GM12878 (cell line): ENCODE data around the gene NRDE2. TPM values are rescaled to one million over a fixed set of nuclear protein-coding genes. Genes with fewer than 3 reads are reported as not detected.

Source experiments
- ATAC-seq: fragments of 200-7000 bp; cut with Tn5 transposase; 3 replicates; pipeline ENCODE4 v1.9.1; 2020; ENCODE audit warnings: mild to moderate bottlenecking, moderate library complexity
- BruUV-seq: library from RNA; stranded (reverse); fragments of 400-500 nt; replicated peaks from 2 replicates; lab custom pipeline; 2021; lab: Mats Ljungman, UMichigan
- CTCF ChIA-PET: fragments of 300-600 bp; sonication (Branson Sonifier 250); formaldehyde crosslinking; extraction: SDS; loops from one replicate; lab custom pipeline; 2021; ENCODE audit warnings: inconsistent platforms; lab: Yijun Ruan, JAX
- POLR2A ChIA-PET: fragments of 350-600 bp; formaldehyde crosslinking; extraction: SDS; loops from one replicate; lab custom pipeline; 2021; ENCODE audit warnings: inconsistent platforms; lab: Charles Lee
- RAD21 ChIA-PET: fragments of 300-600 bp; sonication (Branson Sonifier 250); formaldehyde crosslinking; loops from one replicate; lab custom pipeline; 2023; ENCODE audit warnings: antibody characterized with exemption; ENCODE audit not compliant: unreplicated experiment; lab: Charles Lee
- SMC1A ChIA-PET: fragments of 300-600 bp; sonication (Branson Sonifier 250); formaldehyde crosslinking; loops from one replicate; lab custom pipeline; 2023; ENCODE audit not compliant: unreplicated experiment, uncharacterized antibody; lab: Charles Lee
- DNase-seq: peaks from one replicate; pipeline ENCODE4 v3.0.0-alpha.2; 2011; ENCODE audit warnings: low read depth, low spot score
- FAIRE-seq: peaks from 3 replicates; lab custom pipeline; 2011; peaks lifted over from hg19 to GRCh38; lab: Jason Lieb, UNC
- H2AFZ ChIP-seq: 2 replicates; pipeline ENCODE4 v1.6.0; 2011; ENCODE audit warnings: low read depth, low read length, control low read depth; ENCODE audit not compliant: control insufficient read depth
- H3K27ac ChIP-seq: 2 replicates; pipeline ENCODE4 v1.5.1; 2011; ENCODE audit warnings: control low read depth; ENCODE audit not compliant: control insufficient read depth, insufficient read depth
- H3K27me3 ChIP-seq, 2 experiments: replicated peaks in 1 of 2; 2 replicates each; pipeline versions ENCODE4 v1.6.0 to v1.6.1; 2011; ENCODE audit warnings: low read length in 1 of 2; ENCODE audit not compliant: control insufficient read depth in 2 of 2, insufficient read depth in 2 of 2
- H3K36me3 ChIP-seq, 2 experiments: 2 replicates each; pipeline ENCODE4 v1.5.1; 2011; ENCODE audit warnings: low read length in 1 of 2; ENCODE audit not compliant: control insufficient read depth in 2 of 2, insufficient read depth in 2 of 2
- H3K4me1 ChIP-seq: 2 replicates; pipeline ENCODE4 v1.6.1; 2011; ENCODE audit warnings: mild to moderate bottlenecking, low read length, moderate library complexity, mixed read lengths; ENCODE audit not compliant: control insufficient read depth, insufficient read depth
- H3K4me2 ChIP-seq: 2 replicates; pipeline ENCODE4 v1.6.0; 2011; ENCODE audit warnings: control low read depth; ENCODE audit not compliant: control insufficient read depth, insufficient read depth
- H3K4me3 ChIP-seq: fragments of 200-600 bp; sonication (generic); 2 replicates; pipeline ENCODE4 v1.5.1; 2016
- H3K79me2 ChIP-seq: 2 replicates; pipeline ENCODE4 v1.6.0; 2011; ENCODE audit warnings: low read length; ENCODE audit not compliant: control insufficient read depth, insufficient read depth
- H3K9ac ChIP-seq: 2 replicates; pipeline ENCODE4 v1.8.0; 2011; ENCODE audit warnings: low read length, control low read depth, mixed read lengths; ENCODE audit not compliant: control insufficient read depth, insufficient read depth
- H3K9me3 ChIP-seq: replicated peaks from 3 replicates; pipeline ENCODE4 v1.5.1; 2011; ENCODE audit warnings: mild to moderate bottlenecking, low read length; ENCODE audit not compliant: control insufficient read depth, insufficient read depth
- H4K20me1 ChIP-seq: 2 replicates; pipeline ENCODE4 v1.6.0; 2011; ENCODE audit not compliant: control insufficient read depth, insufficient read depth
- BMI1 ChIP-seq: fragments of 450-650 bp; IDR thresholded peaks from 2 replicates; pipeline ENCODE4 v1.6.1; 2016; ENCODE audit warnings: mild to moderate bottlenecking, moderate library complexity, borderline replicate concordance
- BRCA1 ChIP-seq: IDR thresholded peaks from 2 replicates; pipeline ENCODE4 v1.6.1; 2011; ENCODE audit warnings: low read depth, low read length, improper control_type of control experiment
- EED ChIP-seq: sonication (generic); IDR thresholded peaks from 2 replicates; pipeline ENCODE4 v1.6.1; 2016; ENCODE audit warnings: antibody characterized with exemption, low read depth
- FOS ChIP-seq: IDR thresholded peaks from 3 replicates; pipeline ENCODE4 v1.6.1; 2011; ENCODE audit warnings: borderline replicate concordance; ENCODE audit not compliant: insufficient read length; ENCODE audit errors: extremely low read depth
- MYC ChIP-seq: IDR thresholded peaks from 2 replicates; pipeline ENCODE4 v1.6.1; 2011; ENCODE audit warnings: mild to moderate bottlenecking, low read length, moderate library complexity, inconsistent platforms; ENCODE audit not compliant: insufficient read depth, insufficient replicate concordance, insufficient read length, severe bottlenecking
- NR2F1 ChIP-seq: fragments of 450-650 bp; conservative IDR thresholded peaks from 2 replicates; pipeline ENCODE4 v1.6.1; 2017; ENCODE audit warnings: mild to moderate bottlenecking
- POLR2AphosphoS5 ChIP-seq: IDR thresholded peaks from 2 replicates; pipeline ENCODE4 v1.6.1; 2011; ENCODE audit warnings: mild to moderate bottlenecking, low read length, inconsistent platforms
- POU2F2 ChIP-seq: IDR thresholded peaks from 3 replicates; pipeline ENCODE4 v1.6.1; 2011; ENCODE audit warnings: low read depth, mild to moderate bottlenecking, low read length, borderline replicate concordance
- RB1 ChIP-seq: fragments of 450-650 bp; formaldehyde crosslinking; IDR thresholded peaks from 2 replicates; pipeline ENCODE4 v1.6.1; 2017; ENCODE audit warnings: mild to moderate bottlenecking, borderline replicate concordance
- RELA ChIP-seq: fragments of 450-650 bp; IDR thresholded peaks from 2 replicates; pipeline ENCODE4 v1.8.0; 2014; ENCODE audit warnings: borderline replicate concordance; ENCODE audit not compliant: partially characterized antibody
- SIX5 ChIP-seq: IDR thresholded peaks from 2 replicates; pipeline ENCODE4 v1.6.1; 2011; ENCODE audit warnings: mild to moderate bottlenecking, low read depth, low read length, moderate library complexity; ENCODE audit not compliant: severe bottlenecking
- TAF1 ChIP-seq: IDR thresholded peaks from 2 replicates; pipeline ENCODE4 v1.6.1; 2011; ENCODE audit warnings: mild to moderate bottlenecking, low read depth, low read length, borderline replicate concordance
- TCF3 ChIP-seq: IDR thresholded peaks from 2 replicates; pipeline ENCODE4 v1.6.1; 2012; ENCODE audit warnings: low read depth, mild to moderate bottlenecking, low read length, borderline replicate concordance; ENCODE audit not compliant: insufficient read depth
- ZBED1 ChIP-seq: IDR thresholded peaks from 2 replicates; pipeline ENCODE4 v1.6.1; 2016; ENCODE audit warnings: borderline replicate concordance
- ZNF217 ChIP-seq: fragments of 450-650 bp; IDR thresholded peaks from 2 replicates; pipeline ENCODE4 v1.6.1; 2017; ENCODE audit warnings: antibody characterized with exemption, mild to moderate bottlenecking
- WGBS: methylation state at CpG from one replicate; pipeline ENCODE4 v1.1.6; 2016; ENCODE audit warnings: low lambda C conversion rate; ENCODE audit not compliant: insufficient replicate concordance, insufficient coverage; ENCODE audit errors: missing lambda C conversion rate; 5-methylcytosine and 5-hydroxymethylcytosine counted together
- in situ Hi-C: fragments of 300-500 bp; cut with MboI; formaldehyde crosslinking; loops from 9 replicates; pipeline ENCODE4 v1.14.3; 2018; ENCODE audit warnings: mixed read lengths
- intact Hi-C: fragments of 100-400 bp; cut with micrococcal nuclease; formaldehyde crosslinking; loops from one replicate; pipeline ENCODE4 v1.14.2; 2022; ENCODE audit not compliant: unreplicated experiment
- polyA plus RNA-seq, 11 experiments: library from polyadenylated mRNA; depleted of rRNA in 4 of 11; unstranded in 6 of 11; stranded (reverse) in 5 of 11; fragments of >200 nt; fragmentation: Nextera tagmentation in 4 of 11; fragmentation: Illumina TruSeq in 1 of 11; extraction: Ambion mirVana in 4 of 11; extraction: Trizol in 1 of 11; gene quantifications; 1 replicate in 1 of 11; 2 replicates in 10 of 11; pipeline versions ENCODE4 v1.2.1 to v1.2.3, GENCODE V29; 2011 to 2016; ENCODE audit warnings: inconsistent platforms in 2 of 11, missing spikeins in 2 of 11, low read depth in 1 of 11
- total RNA-seq, 4 experiments: library from RNA; depleted of rRNA in 3 of 4; stranded (reverse); fragments of >200 nt in 3 of 4; fragmentation: Illumina TruSeq in 1 of 4; extraction: Trizol in 1 of 4; gene quantifications; 2 replicates each; pipeline versions ENCODE4 v1.2.1 to v1.2.3, GENCODE V29; 2013 to 2021
- TF ChIP-seq, protein P1 (sequence below): fragments of 150-350 bp; IDR thresholded peaks from 2 replicates; pipeline ENCODE4 v1.6.1; 2014; ENCODE audit warnings: mild to moderate bottlenecking, low read depth, low read length
- TF ChIP-seq, protein P2 (sequence below): fragments of 450-650 bp; IDR thresholded peaks from 2 replicates; pipeline ENCODE4 v1.6.1; 2016; ENCODE audit warnings: mild to moderate bottlenecking, moderate library complexity, borderline replicate concordance

NRDE2 gene
- total and polyA plus RNA-seq, 10 of the 15 experiments (the other 5 are each of a cell fraction or from before 2014, with no cell fraction given): 8.3 to 21.0 (median 13.8) TPM

- no peak for TF ChIP-seq FOS
- no peak for TF ChIP-seq POU2F2
- TF ChIP-seq, protein P1, sequence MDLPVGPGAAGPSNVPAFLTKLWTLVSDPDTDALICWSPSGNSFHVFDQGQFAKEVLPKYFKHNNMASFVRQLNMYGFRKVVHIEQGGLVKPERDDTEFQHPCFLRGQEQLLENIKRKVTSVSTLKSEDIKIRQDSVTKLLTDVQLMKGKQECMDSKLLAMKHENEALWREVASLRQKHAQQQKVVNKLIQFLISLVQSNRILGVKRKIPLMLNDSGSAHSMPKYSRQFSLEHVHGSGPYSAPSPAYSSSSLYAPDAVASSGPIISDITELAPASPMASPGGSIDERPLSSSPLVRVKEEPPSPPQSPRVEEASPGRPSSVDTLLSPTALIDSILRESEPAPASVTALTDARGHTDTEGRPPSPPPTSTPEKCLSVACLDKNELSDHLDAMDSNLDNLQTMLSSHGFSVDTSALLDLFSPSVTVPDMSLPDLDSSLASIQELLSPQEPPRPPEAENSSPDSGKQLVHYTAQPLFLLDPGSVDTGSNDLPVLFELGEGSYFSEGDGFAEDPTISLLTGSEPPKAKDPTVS: no peak
- no peak for TF ChIP-seq TAF1
- no peak for TF ChIP-seq TCF3
- no peak for TF ChIP-seq EED
- TF ChIP-seq, all 136 proteins: peak for 0
Measured at GRCh38 chr14:90291699-90292098, 40.0 kb downstream of the NRDE2 start (continued).

- ChIA-PET CTCF (interaction anchor here (1.5 to 1.7 kb wide), 2 partner anchors 112 to 405 kb away, joined by 4 to 5 read pairs; no protein-coding TSS in a partner anchor), POLR2A (no interaction called here), SMC1A (interaction anchor here (1.4 kb wide), 1 partner anchor 8 kb away, joined by 3 read pairs; no protein-coding TSS in a partner anchor), RAD21 (no interaction called here)
- H3K9me3 ChIP-seq: no peaks in the 10 kb centered on the region
- FAIRE-seq: no peak
- in situ Hi-C loops: no loop called here
- H3K27ac ChIP-seq: no peak overlapping the region
- intact Hi-C loops: no loop called here
- DNase-seq: no peak
- ATAC-seq: no peak
- no peaks in the 10 kb centered on the region for H3K4me1 ChIP-seq
- H3K27me3 ChIP-seq: no peaks in the 10 kb centered on the region
- BruUV-seq: no TSS peak
- no peaks in the 10 kb centered on the region for H3K79me2 ChIP-seq
- H3K4me2 ChIP-seq: no peak overlapping the region
- no peak overlapping the region for H2AFZ ChIP-seq
- no peak overlapping the region for H3K9ac ChIP-seq
- H3K4me3 ChIP-seq: no peak overlapping the region
- 97% methylated on average over 6 of the region's 6 CpGs for WGBS
- peaks cover 18 to 38% of the 10 kb centered on the region in 2 experiments for H3K36me3 ChIP-seq
- H4K20me1 ChIP-seq: no peaks in the 10 kb centered on the region; the same call in 1 of the 2 replicates
- TF ChIP-seq RB1 (no peak), ZNF217 (no peak), RELA (no peak), BRCA1 (no peak), NR2F1 (no peak), ZBED1 (no peak), SIX5 (no peak), MYC (no peak), BMI1 (no peak), POLR2AphosphoS5 (no peak)
- TF ChIP-seq, protein P2, sequence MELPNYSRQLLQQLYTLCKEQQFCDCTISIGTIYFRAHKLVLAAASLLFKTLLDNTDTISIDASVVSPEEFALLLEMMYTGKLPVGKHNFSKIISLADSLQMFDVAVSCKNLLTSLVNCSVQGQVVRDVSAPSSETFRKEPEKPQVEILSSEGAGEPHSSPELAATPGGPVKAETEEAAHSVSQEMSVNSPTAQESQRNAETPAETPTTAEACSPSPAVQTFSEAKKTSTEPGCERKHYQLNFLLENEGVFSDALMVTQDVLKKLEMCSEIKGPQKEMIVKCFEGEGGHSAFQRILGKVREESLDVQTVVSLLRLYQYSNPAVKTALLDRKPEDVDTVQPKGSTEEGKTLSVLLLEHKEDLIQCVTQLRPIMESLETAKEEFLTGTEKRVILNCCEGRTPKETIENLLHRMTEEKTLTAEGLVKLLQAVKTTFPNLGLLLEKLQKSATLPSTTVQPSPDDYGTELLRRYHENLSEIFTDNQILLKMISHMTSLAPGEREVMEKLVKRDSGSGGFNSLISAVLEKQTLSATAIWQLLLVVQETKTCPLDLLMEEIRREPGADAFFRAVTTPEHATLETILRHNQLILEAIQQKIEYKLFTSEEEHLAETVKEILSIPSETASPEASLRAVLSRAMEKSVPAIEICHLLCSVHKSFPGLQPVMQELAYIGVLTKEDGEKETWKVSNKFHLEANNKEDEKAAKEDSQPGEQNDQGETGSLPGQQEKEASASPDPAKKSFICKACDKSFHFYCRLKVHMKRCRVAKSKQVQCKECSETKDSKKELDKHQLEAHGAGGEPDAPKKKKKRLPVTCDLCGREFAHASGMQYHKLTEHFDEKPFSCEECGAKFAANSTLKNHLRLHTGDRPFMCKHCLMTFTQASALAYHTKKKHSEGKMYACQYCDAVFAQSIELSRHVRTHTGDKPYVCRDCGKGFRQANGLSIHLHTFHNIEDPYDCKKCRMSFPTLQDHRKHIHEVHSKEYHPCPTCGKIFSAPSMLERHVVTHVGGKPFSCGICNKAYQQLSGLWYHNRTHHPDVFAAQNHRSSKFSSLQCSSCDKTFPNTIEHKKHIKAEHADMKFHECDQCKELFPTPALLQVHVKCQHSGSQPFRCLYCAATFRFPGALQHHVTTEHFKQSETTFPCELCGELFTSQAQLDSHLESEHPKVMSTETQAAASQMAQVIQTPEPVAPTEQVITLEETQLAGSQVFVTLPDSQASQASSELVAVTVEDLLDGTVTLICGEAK: no peak
Measured at GRCh38 chr14:90290337-90291011, 41.3 kb downstream of the NRDE2 start.
